IPS DF 19.7 (cell line): Measurements from ENCODE around the gene LPIN3.

Experiments
- DNase-seq: peaks from one replicate; pipeline ENCODE4 v3.0.0-alpha.2; 2013; ENCODE audit warnings: low read depth, low spot score

Gene LPIN3

DNA sequence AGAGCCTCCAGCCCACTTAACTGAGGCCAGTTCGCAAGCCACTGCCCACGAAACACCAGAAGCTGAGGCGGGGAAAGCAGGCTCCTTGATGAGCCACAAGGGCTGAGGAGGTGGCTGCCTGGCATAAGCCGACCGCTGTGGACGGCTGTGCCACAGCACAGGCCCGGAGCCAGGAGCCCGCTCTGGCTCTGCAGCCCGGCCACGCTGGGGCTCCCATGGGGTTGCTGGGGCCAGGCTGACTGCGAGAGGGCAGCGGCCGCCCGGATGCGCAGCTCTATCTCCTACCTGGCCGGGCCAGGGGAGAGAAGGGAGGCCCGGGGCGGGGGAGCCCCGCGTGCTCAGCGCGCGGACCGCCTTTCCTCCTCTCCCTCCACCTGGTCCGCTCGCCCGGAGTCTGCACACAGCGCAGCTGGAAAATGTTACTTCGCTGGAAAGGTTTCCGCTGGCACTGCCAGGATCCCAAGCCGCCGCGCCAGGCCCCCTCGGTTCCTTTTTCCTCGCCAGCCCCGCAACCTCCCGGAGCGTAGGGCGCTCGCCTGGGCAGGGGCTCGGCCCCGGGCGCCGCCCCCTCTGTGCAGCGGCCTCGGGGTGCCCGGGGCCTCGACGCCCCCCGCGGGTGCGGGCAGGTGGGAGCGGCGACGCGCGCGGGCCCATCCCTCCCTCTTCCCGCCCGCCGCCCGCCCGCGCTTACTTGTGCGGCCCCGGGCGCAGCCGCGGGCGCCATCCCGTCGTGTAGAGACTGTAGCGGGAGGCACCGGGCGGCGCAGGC is 25.3 kb downstream of the LPIN3 start:
- DNase-seq = no peak

DNA sequence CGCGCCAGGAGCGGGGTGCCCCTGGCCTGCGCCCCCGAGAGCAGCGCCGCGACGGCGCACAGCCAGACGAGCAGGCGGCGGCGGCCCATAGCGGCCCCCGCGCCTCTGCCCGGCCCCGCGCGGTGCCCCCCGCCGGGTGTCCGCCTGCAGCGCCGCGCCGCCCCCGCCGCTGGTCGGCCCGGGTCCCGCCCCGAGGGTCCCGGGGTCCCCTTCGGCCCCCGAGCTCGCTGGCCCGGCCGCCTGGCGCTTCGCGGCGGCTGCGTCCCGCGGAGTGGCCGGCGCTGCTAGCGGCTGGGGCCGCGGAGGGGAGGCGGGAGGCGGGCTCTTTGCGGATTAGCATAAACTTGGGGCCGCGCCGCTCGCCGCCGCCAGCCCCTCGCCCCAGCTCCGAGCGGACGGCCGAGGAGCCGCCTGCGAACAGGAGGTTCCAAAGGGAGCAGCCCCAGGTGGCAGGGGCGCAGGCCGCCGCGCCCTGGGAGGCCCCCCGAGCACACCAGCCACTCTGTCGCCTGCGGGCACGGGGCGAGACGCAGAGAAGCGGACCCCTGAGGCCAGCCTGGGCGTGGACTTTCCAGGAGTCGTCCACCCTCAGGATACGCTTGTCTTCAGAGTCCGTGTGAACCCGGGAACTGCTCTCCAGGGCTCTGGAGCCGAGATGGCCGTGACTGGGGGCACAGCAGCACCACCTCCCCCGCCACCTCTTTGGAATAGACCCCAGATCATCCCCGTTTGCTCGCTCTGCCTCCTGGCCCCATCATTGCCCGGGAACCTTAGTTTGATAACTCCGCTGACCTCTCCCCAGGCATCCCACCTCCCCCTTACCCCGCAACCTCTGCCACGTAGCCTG is 26.1 kb downstream of the LPIN3 start, which contains the start of gene EMILIN3:
TSS of gene EMILIN3 (minus strand) at position 273 of the 847 bp plus-strand sequence. CDS start at position 89, 184 bp downstream.
- DNase-seq = no peak

DNA sequence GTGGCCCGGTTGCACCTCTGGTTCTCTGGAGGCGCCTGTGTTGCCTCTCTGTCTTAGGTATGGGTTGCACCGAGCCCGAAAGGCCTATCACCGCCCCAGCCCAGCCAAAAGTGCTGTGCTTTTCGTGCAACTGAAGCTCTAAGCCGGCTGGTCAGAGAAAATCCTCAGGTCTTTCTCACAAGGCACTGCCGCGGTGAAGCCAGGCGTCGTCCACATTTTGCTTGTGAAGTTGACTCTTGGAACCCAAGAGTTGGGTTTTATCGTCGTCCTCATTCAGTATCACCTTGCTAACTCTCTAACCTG is 26.7 kb downstream of the LPIN3 start:
- no peak for DNase-seq

DNA sequence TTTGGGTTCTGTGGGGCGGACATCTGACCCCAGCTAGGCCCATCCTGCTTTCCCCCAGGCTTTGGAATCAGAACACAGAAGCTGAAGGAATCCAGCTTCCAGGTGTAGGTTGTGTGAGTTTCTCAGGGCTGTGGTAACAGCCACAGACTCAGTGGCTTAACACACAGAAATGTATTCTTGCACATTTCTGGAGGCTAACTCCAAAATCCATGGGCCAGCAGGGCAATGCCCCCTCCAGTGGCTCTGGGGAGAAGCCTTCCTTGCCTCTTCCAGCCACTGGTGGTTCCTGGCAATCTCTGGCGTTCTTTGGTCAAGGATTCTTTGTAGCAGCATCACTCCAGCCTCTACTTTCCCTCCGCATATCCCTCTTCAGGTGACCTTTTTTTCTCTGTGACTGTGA is 27.3 kb downstream of the LPIN3 start:
- no peak for DNase-seq

DNA sequence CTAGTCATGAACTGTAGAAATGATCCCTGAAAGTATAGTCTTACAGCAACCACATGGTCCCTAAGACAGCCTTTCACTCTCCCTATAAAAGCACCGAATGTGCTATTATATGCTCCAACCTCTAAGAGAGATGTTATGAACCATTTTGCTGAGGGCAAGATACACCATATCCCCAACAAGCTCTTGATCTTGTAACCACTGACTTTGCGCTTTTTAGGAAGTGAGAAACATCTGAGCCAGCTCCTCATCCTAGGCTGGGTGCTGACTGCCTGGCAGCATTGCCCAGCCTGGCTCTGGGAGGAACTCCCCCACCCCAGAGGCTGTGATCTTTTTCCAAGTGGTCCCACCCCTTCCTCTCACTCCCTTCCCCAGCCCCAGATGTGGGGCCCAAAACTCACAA is 29.1 kb downstream of the LPIN3 start:
- DNase-seq = no peak

DNA sequence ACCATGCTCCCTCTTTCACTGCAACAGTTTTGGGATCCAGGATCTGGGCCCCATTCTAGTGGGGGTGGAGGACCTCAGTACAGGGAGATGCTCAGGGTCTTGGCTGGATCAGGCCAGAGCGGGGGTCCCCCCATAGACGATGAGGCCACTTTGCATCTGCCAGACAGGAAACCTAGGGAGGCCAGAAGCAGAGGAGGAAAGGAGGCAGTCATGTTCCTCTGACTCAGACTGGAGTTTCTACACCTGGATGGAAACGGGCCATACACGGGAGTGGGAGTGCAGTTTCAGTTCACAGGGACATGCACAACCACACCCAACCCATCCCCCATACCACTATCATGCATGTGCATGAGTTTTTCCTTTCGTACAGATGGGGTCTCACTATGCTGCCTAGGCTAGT is 29.6 kb downstream of the LPIN3 start:
- no peak for DNase-seq

DNA sequence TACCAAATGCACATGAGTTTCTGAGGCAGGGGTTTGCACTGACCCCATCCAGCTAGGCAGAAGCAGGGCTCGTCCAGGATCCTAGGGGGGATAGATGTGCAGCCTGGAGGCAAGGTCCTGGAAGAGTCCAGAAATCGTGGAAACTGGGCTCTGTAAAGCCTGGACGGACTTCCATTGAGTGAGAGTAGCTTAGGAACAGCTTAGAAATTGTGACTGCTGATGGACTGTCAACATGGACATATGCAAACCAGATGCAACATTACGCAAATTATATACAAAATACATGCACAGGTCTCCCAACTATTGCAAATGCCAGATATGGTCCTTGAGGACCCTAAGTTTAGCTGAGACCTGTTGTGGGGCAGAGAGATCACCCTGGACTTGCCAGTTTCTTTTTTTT is 30.8 kb downstream of the LPIN3 start:
- DNase-seq = no peak

DNA sequence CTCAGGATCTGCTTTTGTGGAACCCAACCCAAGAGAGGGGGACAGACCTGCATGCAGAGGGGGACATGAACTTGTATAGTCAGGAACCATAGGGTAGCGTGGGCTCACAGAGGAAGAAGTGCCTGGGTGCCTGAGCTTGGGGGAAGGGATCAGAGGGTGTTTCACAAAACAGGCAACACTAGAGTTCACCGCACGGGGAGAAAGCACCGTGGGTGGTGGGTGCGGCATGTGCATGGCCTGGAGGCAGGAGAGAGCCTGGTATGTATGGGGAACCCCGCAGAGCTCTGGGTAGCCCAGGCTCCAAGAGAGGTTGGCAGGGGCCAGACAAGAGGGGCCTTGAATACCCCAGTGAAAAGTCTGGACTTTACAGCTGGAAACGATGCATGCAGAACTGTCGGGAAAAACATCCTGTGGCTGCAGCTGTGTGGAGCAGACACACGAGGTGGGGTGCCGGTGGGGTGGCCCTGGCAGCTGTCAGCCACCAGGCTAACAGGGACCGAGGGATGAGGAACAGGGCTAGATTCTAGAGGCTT is 32.7 kb downstream of the LPIN3 start:
- no peak for DNase-seq

DNA sequence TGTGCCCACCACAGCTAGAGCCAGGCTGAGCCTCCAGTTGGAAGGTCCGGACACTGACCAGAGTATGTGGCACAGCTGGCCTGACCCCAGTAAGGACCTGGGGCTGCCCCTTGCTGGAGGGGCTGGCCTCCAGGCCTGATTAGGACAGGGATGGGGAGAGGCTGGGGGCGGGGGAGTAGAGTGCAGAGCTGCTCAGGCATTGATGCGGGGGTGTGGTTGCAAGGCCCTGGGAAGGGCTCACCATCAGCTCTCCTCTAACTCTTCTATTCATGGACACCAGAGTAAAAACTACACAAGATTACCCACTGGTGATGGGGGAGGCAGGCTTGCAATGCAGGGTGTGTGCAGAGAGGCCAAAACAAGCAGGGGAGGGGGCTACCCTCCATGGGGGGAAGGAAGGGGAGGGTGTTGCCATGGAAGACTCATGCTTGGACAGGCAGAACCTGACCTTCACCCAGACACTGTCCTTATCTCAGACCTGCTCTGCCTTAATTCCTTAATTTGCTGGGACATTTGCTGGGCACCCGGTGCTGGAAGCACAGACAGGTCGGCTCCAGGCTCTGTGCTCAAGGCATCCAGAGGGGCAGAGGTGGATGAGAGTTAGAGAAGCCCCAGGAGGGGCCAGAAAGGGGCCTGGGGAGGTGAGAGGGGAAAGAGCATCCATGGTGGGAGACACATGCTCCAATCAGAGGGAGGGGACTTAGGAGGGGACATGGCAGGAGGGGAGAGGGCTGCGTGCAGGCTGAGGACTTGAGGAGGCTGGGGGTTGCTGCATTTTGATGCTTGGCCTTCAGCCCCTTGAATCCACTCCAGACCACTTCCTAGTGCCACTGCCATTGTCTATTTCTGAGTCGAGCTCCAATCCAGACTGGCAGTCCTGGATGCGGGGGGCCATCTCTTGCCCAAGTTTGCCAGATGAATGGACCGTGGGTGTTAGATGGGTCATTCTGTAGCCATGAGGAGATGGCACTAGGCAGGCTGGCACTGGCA is 33.6 kb downstream of the LPIN3 start:
- no peak for DNase-seq

DNA sequence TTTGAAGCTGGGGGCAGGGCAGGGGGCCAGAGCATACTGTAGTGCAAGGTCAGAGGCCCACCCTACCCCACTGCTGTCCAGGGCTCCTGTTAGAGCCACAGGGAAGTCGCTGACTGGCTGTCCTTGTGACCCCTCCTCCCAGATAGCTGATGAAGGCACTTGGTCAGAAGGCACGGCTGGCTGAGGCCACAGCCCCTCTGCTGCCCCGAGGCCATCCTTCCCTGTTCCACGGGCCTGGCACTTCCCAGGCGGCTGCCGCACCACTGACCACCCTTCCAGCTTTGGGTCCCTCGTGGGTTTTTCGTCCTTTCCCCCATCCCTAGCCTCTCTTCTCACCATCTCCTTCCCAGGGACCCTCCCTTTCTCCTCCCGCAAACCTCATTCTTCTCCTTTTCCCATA is 35.2 kb downstream of the LPIN3 start:
- DNase-seq = no peak

DNA sequence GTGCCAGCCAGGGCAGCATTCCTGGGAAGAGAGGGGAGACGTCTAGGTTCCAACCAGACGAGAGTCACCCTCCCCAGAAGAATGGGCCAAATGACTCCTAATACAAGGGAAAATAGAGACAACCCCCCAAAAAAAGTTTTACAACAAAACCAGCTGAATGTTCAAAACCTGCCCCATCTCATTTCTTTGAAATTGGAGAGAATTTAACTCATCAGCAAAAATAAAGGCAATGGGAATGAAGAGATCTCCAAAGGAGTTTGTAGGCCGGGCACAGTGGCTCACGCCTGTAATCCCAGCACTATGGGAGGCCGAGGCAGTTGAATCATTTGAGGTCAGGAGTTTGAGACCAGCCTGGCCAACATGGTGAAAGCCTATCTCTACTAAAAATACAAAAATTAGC is 35.7 kb downstream of the LPIN3 start:
- DNase-seq = no peak

DNA sequence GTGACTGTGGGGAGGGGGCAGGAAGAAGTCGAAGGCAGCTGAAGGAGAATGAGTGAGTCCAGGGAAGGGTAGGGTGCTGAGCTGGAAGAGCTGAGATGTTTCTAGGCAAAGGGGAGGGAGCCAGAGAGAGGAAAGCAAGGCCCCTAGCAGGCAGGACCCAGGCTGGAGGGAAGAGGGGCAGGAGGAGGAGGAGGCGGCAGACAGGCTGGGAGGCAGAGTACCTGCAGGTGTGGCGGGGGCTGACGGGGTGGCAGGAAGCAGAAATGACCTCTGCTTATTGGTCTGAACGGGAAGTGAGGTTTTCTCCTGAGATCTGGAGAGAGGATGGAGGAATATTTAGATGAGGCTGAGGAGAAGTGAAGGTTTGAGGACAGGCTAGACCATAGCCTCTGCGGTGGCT is 36.7 kb downstream of the LPIN3 start:
- no peak for DNase-seq

DNA sequence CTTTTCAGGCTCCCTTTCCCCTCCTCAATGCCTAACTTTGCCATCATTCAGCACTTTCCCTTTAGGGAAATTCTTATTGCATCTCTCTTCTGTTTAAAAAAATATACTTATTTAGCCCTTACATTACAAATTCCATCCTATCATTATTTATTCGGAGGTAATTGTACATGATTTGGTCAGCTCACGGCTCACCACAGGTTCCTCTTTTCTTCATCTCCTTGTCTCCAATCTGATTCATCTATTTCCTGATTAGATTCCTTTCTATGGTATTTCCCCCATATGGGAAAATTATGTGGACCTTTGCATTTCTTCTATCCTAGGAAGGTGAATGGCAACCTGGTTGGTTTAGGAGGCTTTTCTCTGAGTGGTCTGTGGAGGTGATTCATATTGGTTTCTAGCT is 38.9 kb downstream of the LPIN3 start:
- no peak for DNase-seq

DNA sequence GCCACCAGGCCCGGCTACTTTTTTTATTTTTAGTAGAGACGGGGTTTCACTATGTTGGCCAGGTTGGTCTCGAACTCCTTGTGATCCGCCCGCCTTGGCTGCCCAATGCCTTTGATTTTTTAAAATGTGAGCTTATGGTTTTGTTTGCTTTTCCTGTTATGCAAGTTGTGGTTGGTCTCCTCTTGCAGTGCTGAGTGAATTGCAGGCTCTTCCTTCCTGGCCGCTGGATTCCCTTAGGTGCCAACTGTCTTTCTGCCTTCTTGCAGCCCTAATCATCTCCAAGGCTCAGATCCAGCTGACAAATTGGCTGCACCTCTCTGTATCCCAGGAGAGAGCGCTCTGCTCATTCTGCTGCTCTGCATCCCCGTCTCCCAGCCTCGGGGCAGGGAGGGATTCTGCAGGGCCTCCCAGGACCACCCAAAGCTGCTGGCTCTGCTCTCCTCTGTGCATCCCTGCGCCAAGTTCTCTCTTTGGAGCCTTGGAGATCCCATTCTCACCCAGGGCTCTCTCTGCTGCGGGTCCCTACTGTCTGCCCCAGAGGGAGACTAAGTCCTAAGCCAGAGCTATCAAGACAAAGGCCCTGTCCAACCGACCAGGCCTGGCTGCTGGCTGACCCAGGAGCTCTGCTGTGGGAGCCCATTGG is 40.1 kb downstream of the LPIN3 start:
- DNase-seq = no peak

DNA sequence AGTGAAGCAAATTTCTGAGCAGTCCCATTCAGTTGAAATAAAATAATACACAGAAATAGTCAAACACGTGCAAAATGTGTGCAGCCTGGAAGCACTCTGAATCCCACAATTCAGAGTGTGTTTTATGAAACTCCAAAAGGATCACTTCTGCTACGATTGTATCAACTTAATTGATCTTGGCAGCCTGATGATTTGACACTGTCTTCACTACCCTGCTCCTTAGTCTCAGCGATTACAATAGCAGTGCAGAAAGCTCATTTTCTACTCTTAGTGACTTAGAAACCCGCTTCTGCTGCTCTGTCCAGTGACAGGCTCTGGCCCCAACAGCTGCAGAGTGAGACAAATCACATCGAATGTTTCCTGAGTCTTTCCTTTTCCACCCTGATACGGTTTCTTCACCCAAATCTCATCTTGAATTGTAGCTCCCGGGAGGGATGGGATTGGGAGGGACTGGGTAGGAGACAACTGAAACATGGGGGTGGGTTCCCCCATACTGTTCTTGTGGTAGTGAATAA is 42.2 kb downstream of the LPIN3 start:
- no peak for DNase-seq

DNA sequence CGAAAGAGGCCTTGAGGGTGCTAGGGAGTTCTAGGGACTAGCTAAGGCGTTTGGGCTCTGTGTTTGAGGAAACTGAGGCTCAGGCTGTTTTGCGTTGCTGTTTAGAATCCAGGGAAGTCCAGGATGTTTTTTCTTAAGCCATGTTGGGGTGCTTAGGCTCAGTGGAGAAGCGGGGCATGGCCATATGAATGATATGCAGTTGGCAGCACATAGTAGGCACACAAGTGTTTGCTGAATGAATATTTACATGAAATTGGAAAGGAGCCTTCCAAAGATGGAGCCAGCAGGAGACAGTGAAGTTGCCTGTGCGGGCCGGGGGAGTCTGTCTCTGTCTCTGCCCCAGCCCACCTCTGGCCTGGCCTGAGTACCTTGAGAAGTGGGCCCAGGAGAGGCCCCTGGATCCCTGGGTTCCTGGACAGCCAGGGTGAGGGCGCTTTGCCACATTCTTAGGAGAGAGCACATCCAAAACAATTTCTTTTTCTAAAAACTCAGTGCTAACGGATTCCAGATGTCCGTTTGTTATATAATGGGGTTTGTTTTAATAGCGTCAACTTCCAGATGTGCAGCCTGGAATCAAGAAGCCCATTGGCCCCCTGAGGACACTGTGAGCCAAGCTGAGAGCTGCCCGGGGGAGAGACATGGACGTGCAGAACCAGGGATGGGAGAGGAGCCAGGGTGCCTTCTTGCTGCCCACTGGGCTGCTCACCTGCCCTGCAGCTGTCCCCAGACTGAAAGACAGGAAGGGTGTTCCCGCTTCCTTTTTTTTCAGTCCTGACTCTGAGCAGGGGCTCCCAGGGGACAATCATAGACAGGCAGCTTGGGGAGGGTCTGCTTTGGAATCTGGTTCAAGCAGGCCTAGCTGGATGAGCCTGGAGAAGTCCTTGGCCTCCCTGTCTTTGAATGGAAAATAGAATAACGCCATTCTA is 46.1 kb downstream of the LPIN3 start:
- no peak for DNase-seq

DNA sequence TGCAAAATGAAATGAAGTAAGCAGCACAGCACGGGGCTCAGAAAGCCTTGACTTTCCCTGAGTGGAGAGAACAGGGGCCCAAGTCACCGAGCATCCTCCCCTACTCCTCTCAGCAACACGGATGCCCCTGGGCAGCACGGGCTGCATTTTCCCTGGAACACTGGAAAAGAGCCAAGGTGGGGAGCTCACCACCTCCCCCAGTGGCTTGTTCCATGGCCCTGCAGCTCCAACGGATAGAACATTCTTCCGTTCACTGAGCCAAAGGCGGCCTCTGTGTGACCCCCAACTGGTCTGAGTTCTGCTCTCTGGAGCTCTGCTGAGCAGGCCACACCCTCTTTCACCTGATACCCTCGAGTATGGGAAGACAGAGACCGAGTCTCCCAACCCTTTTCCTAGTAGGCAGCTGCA is 46.8 kb downstream of the LPIN3 start:
- DNase-seq = peak; percentile 47

DNA sequence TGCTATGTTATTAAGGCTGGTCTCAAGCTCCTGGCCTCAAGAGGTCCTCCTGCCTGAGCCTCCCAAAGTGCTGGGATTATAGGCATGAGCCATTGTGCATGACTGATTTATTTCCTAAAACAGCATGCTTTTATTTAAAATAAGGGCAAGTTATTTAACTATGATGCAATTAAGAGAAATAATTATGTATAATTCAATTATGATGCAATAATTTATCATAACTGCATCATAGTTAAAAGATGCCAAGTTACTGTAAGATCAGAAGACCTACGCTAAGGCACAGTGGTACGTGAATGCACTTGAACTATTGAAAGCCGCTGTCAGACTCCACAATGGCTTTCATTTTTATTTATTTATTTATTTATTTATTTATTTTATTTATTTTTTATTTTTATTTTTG is 50.3 kb downstream of the LPIN3 start:
- DNase-seq = no peak

DNA sequence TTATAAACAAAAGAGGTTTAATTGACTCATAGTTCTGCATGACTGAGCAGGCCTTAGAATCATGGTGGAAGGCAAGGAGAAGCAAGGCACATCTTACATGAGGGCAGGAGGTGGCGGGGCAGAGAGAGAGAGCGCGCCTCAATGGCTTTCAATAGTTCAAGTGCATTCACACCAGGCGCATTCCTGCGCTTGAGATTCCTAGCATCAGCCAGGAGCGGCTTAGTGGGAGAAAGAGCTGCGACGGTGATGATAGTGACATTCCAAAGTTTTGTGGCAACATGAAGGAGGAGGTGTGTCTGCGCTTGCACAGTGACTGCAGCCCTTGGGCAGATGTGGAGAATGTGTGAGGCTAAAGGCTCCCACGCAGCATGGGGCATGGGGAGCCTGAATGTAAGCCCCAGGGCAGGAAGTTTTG is 51.0 kb downstream of the LPIN3 start:
- DNase-seq = no peak

DNA sequence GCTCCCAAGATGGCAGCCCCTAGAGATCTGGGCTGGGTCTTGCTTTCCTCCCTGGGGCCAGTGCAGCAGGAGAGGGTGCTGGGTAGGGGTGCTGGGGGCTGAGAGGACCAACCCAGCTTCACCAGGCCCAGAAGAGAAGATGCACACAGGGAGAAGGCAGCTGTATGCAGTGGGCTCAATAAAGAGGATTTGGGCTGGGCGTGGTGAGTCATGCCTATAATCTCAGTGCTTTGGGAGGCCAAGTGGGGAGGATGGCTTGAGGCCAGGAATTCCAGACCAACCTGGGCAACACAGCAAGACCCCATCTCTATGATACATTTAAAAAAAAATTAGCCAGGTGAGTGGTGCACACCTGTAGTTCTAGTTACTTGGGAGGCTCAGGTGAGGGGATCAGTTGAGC is 51.7 kb downstream of the LPIN3 start:
- no peak for DNase-seq
